K562 (cell line): ENCODE data around the gene SSU72. TPM values are rescaled to one million over a fixed set of nuclear protein-coding genes. Genes with fewer than 3 reads are reported as not detected.

Experiments
- ARID1B ChIP-seq: fragments of 450-650 bp; IDR thresholded peaks from 2 replicates; pipeline ENCODE4 v1.6.1; 2016; ENCODE audit warnings: antibody characterized with exemption, mild to moderate bottlenecking, inconsistent platforms
- FOS ChIP-seq: IDR thresholded peaks from 3 replicates; pipeline ENCODE4 v1.6.1; 2011; ENCODE audit not compliant: insufficient read length; ENCODE audit errors: extremely low read depth
- GMEB1 ChIP-seq: fragments of 250-450 bp; sonication (Bioruptor Pico); IDR thresholded peaks from 2 replicates; pipeline ENCODE4 v1.4.0; 2020; ENCODE audit warnings: mild to moderate bottlenecking
- KDM1A ChIP-seq, 2 experiments: fragments of 450-650 bp; IDR thresholded peaks; 2 replicates each; pipeline ENCODE4 v1.6.1; 2016; ENCODE audit warnings: mild to moderate bottlenecking in 2 of 2
- MED1 ChIP-seq: sonication (generic); formaldehyde crosslinking; IDR thresholded peaks from 2 replicates; pipeline ENCODE4 v1.8.1; 2023; ENCODE audit warnings: missing genetic modification reagents, borderline replicate concordance
- NFRKB ChIP-seq: fragments of 450-650 bp; IDR thresholded peaks from 2 replicates; pipeline ENCODE4 v1.6.1; 2016; ENCODE audit warnings: low read depth
- NR2C1 ChIP-seq, 2 experiments: fragments of 450-650 bp; IDR thresholded peaks; 2 replicates each; pipeline ENCODE4 v1.6.1; 2017; ENCODE audit warnings: mild to moderate bottlenecking in 2 of 2, antibody characterized with exemption in 1 of 2, inconsistent platforms in 1 of 2, missing compliant biosample characterization in 1 of 2, missing genetic modification characterization in 1 of 2
- POLR2A ChIP-seq: fragments of 450-650 bp; conservative IDR thresholded peaks from 2 replicates; pipeline ENCODE4 v1.6.1; 2016
- TGIF2 ChIP-seq: sonication (generic); formaldehyde crosslinking; IDR thresholded peaks from 2 replicates; pipeline ENCODE4 v1.8.1; 2022; ENCODE audit warnings: mild to moderate bottlenecking, missing genetic modification reagents, moderate library complexity
- ZBTB43 ChIP-seq: sonication (generic); formaldehyde crosslinking; IDR thresholded peaks from 2 replicates; pipeline ENCODE4 v1.8.0; 2023; ENCODE audit warnings: mild to moderate bottlenecking, missing genetic modification reagents
- ZNF253 ChIP-seq: fragments of 250-450 bp; sonication (Bioruptor Pico); conservative IDR thresholded peaks from 2 replicates; pipeline ENCODE4 v1.6.1; 2021; ENCODE audit warnings: mild to moderate bottlenecking
- polyA plus RNA-seq, 8 experiments: library from polyadenylated mRNA; depleted of rRNA in 4 of 8; stranded (reverse) in 5 of 8; unstranded in 3 of 8; fragments of >200 nt; fragmentation: Nextera tagmentation in 2 of 8; fragmentation: Illumina TruSeq in 1 of 8; extraction: Ambion mirVana in 2 of 8; extraction: Trizol in 1 of 8; gene quantifications; 2 replicates each; pipeline versions ENCODE4 v1.2.1 to v1.2.3, GENCODE V29; 2011 to 2014; ENCODE audit warnings: inconsistent platforms in 1 of 8, missing spikeins in 1 of 8
- total RNA-seq, 7 experiments: library from RNA; depleted of rRNA in 6 of 7; stranded (reverse); fragments of >200 nt in 6 of 7; fragmentation: Illumina TruSeq in 2 of 7; extraction: Trizol in 2 of 7; gene quantifications; 2 replicates each; pipeline versions ENCODE4 v1.2.1 to v1.2.3, GENCODE V29; 2011 to 2021; ENCODE audit warnings: low replicate concordance in 1 of 7

The SSU72 gene
- total and polyA plus RNA-seq, 9 of the 15 experiments (the other 6 are each of a cell fraction or from before 2014, with no cell fraction given): 70.8 to 201 (median 94.6) TPM

- no peak for TF ChIP-seq ZBTB43 (CRISPR knock-in tag)
- no peak for TF ChIP-seq NFRKB
- no peak for TF ChIP-seq TGIF2
- TF ChIP-seq POLR2A: peak; percentile 54; the same call in 1 of the 2 replicates
- 0 out of 2 replicates have a peak, but pooled peaks have one; percentile 13 for TF ChIP-seq ARID1B
- no peak for TF ChIP-seq MED1
- TF ChIP-seq NR2C1 (IDR thresholded peaks at IDR 0.05): no peak
- TF ChIP-seq NR2C1 (tag; IDR thresholded peaks at IDR 0.05): 0 out of 2 replicates have a peak, but pooled peaks have one; percentile 33
- no peak for TF ChIP-seq ZNF253 (CRISPR knock-in tag)
- no peak for TF ChIP-seq FOS
- no peak for TF ChIP-seq GMEB1 (CRISPR knock-in tag)
- peak in 1 of 2 experiments; percentile 9; a peak in 1 of 4 replicates for TF ChIP-seq KDM1A (IDR thresholded peaks at IDR 0.05)
Observed at GRCh38 chr1:1554926-1555915, 19.4 kb downstream of the SSU72 start (continued).
